ENCODE results near the gene FAM151B.

Gene FAM151B

DNA sequence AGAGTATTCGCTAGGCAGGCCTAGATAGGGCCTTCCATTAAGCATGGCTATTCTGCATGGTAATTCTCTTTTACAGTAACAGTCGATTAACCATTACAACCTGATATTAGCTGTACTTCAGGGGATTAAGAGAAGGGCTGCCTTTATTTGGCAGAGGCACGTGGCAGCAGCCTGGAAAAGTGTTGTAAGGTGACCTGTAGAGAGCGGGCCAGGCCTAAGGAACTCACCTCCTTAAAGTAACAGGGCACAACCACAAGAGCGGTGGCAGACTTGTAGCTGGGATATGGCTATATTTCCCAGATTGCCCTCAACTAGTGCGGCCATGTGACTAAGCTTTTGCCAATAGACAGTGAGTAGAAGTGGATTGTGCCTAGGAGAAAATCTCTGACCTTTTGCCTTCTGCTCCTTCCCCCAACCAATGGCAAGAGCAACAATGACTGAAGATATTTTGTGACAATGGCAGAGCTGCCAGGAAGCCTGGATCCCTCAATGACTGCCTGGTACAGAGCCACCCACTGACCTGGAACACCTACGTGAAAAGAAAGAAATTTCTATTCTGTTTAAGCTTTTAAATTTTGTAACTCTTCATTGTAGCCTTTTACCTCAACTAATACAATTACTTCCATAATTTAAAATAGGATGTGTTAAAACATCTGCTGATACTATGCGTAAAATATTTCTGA lies 101.1 kb downstream of the FAM151B start:
- no peak for DNase-seq (ENCODE audit: low read depth in 2 of 2)

DNA sequence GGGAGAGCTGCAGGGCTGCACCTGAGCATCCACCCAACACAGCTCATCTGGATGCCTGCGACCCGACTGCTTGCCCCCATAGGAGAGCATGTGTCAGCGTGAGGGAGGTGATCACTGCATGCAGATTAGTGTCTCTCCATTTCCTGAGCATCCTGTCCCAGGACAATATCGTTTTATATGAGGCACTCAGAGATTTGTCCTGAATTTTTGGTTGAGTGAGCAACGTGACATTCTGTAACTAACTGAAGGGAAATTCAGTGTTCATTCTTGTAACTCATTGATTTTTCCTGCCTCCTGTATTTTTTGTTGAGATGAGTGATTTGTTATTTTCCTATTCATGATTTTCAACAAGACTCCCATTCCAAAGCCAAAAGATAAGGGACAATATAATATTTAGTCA lies 102.9 kb downstream of the FAM151B start:
- DNase-seq (ENCODE audit: low read depth in 2 of 2) = no peak

DNA sequence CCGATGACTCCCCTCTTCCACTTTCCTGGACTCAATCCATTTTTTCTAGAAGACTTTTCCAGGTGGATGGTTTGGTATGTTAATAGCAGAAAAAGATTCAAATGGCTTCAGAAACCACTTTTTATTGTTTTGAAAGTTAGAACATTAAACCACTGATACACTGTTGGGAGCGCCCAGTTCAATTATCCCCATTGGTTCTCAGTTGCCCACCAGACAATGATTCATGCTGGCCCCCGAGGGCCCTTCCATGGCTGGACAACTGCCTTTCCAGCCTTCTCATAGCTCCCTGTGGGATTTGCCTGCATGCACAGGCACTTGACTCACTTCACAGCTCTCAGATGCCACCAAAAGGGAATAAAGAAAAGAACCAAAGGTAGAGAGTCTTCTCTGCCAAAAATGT lies 103.5 kb downstream of the FAM151B start:
- DNase-seq (ENCODE audit: low read depth in 2 of 2) = no peak

DNA sequence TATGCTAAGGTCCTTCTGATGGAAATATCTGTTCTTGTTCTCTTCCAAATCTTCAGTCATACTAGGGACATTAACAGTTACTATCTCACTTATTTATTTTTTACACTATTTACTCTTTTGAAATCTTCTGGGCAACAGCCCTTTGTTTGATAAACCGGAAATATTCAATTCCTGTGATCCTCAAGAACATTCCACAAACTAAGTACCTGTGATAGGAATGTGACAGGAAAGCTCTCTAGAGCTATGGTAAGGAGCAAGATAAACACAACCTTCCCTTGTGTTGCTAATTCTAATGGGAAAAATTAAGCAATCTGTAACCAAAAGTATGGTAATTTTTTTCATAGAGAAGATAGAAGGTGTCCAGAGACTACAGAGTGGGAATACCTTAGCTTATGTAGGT lies 104.2 kb downstream of the FAM151B start:
- DNase-seq (ENCODE audit: low read depth in 2 of 2) = no peak
